ENCODE measurements around the gene GPR180.
"Not testable (repeated sequence)": the region's sequence is repeated elsewhere in the genome, so short reads cannot be mapped to it uniquely, and the experiment has no call there.

GPR180 gene

DNA sequence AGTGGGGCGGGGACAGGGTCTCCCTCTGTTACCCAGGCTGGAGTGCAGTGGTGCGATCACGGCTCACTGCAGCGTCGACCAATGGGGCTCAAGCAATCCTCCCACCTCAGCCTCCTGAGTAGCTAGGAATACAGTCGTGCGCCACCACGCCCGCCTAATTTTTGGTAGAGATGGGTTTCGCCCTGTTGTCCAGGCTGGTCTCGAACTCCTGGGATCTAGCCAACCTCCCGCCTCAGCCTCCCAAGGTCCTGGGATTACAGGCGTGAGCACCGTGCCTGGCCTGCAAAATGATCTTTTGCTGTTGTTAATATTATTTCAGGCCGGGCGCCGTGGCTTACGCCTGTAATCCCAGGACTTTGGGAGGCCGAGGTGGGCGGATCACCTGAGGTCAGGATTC lies 5.1 kb upstream of the GPR180 start:
- DNase-seq (ENCODE audit: low spot score), result no peak

DNA sequence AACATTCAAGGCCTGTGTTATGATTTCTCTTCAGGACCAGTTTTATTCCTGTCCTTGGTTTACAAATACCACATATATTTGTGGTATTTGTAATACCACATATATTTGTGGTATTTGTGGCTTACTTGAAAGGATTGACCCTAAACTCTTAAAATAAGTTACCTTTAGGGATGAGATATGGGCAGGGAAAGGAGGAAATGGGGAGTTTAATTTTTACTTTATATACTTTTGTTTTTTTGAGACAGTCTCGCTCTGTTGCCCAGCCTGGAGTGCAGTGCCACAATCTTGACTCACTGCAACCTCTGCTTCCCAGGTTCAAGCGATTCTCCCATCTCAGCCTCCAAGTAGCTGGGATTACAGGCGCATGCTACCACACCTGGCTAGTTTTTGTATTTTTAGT lies 3.4 kb upstream of the GPR180 start:
- no peak for DNase-seq (ENCODE audit: low spot score)

DNA sequence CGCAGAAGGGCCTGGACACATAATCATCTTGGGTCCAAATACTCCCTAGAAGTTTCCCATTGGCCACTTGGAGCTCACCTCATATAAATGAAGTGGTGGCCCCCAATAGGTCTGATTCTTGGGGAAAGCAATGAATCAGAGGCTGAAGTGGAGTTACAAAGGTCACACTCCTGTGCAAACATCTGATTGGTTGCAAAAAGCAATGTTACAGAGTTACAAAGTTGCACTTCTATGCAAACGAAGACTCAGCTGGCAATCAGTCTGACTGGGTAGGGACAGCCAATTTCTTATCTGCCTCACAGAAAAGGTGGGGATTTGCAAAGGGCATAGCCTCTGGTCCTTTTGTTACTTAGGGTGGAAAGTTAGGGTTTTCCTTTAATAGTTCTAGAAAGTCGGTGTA lies 1.8 kb upstream of the GPR180 start:
- no peak for DNase-seq (ENCODE audit: low spot score)

DNA sequence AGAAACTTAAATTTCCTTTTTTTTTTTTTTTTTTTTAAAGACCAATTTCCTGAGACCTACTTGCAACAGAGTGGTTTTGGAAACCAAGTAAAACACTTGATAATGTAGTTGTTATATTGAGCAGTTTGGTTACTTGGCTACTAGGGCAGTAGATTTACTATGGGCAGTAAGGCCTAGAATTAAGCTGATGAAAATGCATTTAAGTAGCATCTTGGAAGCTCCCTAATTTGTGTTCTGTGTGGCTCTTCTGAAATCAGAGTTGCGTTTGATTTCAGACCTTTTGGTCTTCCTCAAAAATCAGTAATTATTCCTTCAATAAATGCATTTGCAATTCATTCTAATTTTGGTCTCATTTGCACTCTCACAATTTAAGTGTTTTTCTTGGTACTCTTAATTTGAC lies 810 bp downstream of the GPR180 start:
- no peak for DNase-seq (ENCODE audit: low spot score)

DNA sequence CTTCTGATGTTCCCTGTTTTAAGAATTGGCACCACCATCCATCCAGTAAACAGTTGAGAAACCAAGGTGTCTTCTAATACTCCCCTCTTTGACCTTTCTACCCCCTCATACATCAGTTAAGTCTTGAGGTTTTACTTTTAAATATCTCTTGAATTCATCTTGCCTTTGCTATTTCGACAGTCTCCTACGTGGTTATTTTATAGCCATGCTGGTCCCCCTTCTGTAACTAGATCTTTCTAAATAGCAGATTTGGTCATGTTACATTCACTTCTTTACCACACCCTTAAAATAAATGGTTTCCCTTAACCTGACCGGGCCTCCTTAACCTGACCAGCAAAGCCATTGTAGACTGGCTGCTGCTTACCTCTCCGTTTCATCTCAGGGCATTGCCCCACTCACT lies 5.4 kb downstream of the GPR180 start:
- no peak for DNase-seq (ENCODE audit: low spot score)

DNA sequence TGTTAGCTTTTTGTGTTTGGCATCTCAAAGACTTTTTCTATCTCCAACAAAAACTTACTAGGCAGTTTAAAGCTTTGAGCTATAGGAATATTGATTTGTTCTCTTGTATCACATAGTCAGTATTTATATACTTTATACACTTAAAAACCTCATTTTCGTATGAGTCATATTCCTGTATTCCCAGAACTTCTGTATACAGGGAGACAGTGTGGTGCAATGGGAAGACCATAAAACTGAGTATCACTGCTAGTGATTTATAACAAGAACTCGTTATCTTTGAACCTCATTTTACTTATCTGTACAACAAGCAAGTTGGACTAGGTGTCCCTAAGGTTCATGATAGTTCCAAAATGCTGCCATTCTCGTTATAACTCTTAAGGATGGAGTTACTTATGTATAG lies 6.3 kb downstream of the GPR180 start:
- no peak for DNase-seq (ENCODE audit: low spot score)

DNA sequence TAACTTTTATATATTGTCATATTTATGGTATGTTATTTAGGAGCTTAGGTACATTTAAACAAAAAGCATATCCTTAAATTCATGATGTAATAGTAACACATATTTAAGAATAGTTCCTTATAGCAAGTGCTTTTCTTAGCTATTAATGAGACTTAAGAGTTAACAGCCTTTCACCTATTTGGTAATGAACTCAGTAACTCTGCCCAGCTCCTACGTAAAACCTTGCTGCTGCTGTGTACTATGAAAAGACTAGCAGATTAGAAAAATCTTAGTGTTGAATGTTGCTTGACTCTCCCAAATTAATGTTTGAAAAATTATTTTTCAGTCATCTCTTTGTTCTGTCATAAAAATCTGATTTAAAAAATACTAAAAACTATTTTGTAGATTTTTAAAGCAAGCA lies 6.9 kb downstream of the GPR180 start:
- DNase-seq (ENCODE audit: low spot score), result no peak

DNA sequence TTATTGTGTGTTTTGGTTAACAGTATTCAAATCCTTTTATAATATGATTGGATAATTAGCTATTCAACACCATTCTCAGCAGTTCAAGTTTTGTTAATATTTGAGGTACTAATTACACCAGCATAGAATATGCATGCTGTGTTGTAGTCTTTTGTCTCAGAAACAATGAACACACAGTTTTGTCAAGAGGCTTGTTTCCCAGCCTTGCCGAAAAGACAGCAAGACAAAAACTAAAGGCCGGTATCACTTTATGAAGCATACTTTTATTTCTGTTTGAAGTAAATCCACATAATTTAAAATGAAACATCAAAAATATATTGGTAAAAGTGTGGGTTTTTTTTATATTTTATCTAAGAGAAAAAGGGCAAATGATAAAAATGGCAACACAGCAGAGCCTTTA lies 7.5 kb downstream of the GPR180 start:
- no peak for DNase-seq (ENCODE audit: low spot score)

DNA sequence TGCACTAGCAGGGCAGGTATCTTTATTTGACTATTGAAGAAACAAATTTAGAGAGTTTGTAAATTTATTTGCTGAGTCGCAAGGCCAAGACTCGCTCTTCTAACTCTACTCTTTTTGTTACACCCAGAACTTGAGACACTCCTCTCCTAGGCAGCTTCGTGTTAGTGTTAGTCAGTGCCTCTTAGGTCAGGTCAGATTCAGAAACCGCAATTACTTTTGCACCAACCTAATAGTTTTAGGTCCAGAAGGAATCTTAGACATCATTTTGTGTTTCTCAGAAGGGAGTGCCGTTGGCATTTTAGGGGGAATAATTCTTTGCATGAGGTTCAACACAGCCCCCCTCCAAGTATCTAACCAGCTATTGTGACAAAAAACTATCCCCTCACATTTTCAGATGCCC lies 8.8 kb downstream of the GPR180 start:
- no peak for DNase-seq (ENCODE audit: low spot score)

DNA sequence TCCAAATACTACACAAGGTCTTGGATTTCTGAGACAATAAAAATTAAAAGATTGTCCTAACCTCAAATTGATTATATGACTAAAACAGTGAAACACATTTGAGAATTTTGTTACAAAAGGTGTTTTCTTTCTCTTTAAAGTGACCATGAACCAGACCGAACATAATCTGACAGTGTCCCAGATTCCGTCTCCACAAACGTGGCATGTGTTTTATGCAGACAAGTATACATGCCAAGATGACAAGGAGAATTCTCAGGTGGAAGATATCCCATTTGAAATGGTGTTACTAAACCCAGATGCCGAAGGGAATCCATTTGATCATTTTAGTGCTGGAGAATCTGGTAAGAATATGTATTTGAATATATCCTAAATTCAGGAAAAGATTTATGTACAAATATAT lies 10.4 kb downstream of the GPR180 start:
- DNase-seq (ENCODE audit: low spot score), result no peak

DNA sequence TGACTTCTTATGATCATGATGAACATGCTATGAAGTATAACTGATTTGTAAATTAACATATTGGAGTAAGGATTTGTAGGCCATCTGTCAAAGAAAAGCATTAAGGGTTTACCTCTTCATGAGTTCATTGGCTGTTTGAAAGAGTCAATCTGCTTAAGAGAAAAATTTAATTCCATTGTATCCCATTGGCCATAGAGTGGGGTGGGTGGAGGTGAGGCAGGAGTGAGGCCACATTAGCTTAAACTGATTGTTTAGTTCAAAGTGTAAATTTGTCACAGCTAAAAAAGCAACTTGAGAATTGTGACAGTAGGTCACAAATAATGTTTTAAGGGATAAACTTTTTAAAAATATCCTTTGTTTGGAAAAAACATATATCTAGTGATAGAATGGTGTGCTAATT lies 11.4 kb downstream of the GPR180 start:
- no peak for DNase-seq (ENCODE audit: low spot score)

DNA sequence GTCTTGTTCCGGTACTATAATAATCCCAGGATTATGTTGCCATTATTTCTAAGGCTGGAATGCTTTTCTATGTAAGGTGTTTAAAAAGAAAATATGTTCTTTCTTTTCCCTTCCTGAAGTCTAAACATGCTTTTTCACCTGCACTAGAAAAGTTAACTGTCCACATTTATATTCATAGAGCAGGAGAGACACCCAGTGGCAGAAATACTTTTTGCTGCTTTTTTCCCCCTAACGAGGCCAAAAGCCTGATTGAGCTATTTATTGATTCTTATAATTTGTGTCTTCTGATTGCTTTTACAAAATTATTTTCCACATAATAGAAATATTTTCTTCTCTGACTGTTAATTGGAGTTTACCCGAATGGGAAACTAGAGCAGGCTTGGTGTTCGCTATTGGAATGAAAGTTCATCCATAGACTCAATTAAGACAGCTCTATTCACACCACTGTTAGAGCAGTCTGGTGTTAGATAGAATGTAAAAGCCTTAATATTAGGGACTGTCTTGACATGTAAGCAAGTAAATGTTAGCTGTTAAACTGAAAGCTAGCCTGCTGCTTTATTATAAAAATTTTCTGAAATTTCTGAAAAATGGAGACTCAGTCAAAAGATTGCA lies 15.8 kb downstream of the GPR180 start:
- peak; percentile 65 for DNase-seq (ENCODE audit: low spot score)

DNA sequence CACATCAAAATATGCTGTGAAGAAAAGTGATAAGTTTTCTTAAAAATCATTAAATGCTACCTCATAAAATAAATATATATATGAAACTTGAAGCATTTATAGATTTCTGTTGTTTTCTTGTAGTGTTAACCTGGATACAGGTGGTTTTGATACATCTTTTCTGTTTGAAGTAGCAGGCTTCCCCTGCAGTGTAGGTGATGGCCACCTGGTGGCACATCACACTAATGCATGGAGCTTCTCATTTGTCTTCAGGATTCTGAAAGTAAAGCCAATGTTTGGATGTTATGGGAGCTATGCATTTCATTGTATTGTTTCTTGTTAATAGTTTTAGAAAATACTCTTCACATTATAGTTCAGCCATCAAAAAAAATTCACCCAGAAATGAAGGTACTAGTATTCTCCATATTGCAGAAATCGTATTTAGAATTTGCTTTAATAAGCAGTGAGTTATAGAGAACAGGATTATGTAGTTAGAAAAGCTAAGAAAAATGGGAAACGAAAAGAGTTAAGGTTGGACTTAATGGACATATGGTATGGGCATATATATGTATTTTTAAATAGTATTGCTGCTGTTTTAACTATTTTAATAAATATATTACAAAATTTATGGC lies 18.7 kb downstream of the GPR180 start:
- DNase-seq (ENCODE audit: low spot score), result no peak

DNA sequence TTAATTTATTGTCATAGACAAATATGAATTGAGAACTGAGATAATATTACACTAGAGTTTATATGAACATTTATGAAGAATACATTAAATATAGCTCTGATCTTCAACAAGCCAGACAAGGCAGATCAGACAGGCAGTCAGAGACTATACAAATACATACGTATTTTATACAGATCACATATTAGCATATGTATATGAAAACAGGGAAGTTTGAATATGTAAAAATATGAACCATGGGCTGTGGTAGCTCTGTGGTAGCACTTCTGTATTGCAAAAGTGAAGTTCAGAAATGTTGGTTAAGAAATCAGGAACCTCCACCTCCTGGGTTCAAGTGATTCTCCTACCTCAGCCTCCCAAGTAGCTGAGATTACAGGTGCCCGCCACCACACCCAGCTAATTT lies 20.7 kb downstream of the GPR180 start:
- DNase-seq (ENCODE audit: low spot score), result no peak

DNA sequence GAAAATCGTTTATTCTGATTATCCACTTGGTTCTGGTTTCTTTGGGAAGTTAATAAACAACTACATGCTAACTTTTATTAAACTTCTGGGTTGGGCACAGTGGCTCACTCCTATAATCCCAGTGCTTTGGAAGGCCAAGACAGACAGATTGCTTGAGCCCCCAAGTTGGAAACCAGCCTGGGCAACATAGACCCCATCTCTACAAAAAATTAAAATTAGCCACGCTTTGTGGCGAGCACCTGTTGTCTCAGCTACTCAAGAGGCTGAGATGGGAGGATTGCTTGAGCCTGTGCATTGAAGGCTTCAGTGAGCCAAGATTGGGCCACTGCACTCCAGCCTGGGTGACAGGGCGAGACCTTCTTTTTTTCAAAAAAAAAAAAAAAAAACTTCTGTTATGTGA lies 21.7 kb downstream of the GPR180 start:
- no peak for DNase-seq (ENCODE audit: low spot score)

DNA sequence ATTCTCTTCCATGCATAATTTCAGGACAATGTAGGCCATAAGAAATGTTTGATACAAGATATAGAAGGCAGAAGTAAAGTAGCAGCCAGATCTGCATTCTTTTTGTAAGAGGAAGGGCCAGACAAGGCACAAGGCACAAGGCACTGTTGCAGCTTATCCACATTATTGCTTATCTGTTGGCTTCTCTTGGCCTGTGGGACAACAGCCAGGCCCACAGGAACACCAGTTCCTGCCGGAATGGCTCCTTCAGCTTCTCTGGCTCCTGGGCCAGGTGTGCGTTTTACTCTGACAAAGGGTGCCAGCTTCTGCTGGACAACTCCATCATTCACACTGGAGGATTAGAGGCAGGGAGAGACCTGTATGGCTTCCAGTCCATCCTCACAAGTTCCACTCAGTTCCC lies 29.2 kb downstream of the GPR180 start:
- DNase-seq (ENCODE audit: low spot score), result no peak

DNA sequence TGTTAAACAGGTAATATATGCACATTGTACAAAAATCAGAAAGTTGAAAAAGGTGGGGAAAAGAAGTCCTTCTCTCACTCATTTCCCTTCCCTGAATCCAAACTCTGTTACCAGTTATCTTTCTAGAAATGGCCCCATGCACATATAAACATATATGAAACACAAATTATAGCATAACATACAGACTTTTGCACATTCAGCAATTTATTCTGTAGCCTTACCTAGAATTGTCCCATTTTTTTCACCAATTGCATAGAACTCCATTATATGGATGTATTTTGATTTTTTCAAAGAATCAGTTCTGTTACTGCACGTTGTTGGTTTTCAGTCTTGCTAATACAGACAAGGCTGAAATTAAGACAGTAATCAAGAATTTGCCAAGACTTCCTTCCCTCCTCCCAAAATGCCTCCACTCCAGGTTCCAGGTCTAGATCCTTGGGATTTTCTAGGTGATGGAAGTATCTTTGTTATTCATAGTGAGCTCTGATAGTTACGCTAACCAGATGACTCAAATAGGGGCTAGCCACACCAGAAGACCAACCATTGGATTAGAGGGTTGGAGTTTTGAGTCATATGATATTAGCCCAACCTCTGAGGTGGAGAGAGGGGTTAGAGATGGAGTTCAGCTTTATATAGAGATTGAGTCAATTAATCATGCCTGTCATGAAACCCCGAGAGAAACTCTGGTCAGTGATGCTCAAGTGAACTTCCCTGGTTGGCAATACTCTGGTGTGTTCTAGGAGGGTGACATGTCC lies 30.7 kb downstream of the GPR180 start:
- no peak for DNase-seq (ENCODE audit: low spot score)

DNA sequence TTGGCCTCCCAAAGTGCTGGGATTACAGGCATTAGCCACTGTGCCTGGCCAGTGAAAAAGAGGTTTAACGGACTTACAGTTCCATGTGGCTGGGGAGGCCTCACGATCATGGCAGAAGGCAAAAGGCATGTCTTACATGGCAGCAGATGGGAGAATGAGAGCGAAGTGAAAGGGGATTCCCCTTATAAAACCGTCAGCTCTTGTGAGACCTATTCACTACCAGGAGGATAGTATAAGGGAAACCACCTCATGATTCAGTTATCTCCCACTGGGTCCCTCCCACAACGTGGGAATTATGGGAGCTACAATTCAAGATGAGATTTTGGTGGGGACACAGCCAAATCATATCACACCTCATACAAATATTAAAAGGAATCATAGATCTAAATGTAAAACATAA lies 34.4 kb downstream of the GPR180 start:
- DNase-seq (ENCODE audit: low spot score), result not testable (repeated sequence)

DNA sequence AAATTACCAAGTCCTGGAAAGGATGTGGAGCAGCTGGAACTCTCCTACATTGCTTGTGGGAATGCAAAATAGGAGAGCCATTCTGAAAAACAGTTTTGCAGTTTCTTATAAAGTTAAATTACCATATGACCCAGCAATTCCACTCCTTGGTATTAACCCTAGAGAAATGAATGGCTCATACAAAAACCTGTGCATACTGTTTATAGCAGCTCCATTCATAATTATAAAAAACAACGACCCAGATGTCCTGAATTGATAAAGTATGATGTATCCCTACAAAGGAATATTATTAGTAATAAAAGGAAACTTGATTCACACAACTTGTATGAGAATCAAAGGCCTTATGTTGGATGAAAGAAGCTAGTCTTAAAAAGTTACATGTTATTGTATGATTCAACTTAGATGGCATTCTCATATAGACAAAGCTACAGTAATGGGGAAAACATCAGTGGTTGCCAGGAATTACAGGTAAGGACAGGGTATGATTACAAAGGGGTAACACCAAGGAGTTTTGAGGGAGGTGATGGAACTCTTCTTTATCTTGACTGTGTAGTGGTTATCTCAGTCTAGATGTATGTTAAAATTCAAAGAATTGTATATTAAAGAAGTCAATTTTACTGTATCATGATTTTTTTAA lies 35.4 kb downstream of the GPR180 start:
- DNase-seq (ENCODE audit: low spot score), result no peak

DNA sequence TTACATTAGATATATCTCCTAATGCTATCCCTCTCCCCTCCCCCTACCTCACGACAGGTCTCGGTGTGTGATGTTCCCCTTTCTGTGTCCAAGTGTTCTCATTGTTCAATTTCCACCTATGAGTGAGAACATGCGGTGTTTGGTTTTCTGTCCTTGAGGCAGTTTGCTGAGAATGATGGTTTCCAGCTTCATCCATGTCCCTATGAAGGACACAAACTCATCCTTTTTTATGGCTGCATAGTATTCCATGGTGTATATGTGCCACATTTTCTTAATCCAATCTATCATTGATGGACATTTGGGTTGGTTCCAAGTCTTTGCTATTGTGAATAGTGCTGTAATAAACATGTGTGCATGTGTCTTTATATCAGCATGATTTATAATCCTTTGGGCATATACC lies 36.0 kb downstream of the GPR180 start:
- not testable (repeated sequence) for DNase-seq (ENCODE audit: low spot score)

DNA sequence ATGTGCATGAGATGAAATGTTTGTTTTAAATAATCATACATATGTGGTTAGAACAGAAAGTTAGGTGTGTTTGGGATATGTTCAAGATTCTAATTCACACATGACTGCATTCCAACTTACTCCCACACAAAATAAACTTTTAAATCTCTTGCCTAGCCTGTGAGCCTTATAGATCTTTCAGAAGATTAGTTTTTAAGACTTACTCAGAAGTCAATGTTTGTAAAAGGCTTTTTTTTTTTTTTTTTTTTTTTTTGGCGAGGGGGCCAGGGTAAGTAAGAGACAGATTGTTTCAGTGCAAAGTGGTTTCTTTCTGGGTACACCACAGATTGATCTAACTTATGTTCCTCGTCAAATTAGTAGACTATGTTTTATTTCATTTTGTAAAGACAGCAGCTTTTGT lies 39.1 kb downstream of the GPR180 start:
- no peak for DNase-seq (ENCODE audit: low spot score)

DNA sequence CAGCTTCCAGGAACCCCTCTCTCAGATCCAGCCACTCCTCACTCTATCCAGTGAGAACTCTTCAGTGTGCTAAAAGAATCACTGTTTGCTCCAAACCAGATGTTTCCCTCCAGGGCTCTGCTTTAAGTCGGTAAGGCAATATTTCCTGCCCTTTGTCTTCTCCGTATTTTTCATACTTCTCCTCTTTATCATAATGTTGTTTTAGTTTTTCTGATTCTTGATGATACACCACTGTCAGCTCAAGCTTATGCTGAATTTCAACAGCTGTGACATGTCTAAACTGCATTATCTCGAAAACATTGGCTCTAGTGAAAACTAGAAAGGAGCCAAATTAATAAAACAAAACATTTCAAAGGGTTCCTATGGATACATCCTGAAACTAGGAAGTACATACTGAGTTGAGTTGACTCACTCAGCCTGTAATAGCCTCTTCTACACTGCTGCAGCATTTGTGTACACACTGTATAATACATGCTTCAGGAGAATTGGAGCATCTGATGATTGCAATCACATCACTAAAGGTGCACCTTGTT lies 39.8 kb downstream of the GPR180 start:
- no peak for DNase-seq (ENCODE audit: low spot score)

DNA sequence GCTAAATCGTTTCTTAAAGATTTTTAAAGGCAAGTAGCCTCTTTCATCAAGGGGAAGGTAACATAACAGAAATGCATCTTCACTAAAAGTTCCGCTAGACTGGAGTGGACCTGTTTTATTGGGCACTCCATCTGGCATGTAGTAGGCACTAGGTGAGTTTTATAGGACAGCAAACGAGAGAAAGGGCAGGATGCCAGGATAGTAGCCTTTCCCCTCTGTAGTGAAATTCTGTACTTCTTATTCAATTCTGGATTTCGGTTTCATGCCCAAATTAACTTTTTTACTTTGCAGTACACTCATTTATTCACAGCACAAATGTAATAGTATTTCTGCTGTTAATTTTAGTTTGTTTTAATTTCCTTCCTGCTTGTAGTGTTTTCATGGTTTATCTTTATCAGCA lies 45.2 kb downstream of the GPR180 start:
- DNase-seq (ENCODE audit: low spot score), result no peak

All from CD4-positive, alpha-beta T cell treated with Interleukin-15 for 4 hours (primary cell).